Measurements from ENCODE around the gene NCCRP1. TPM values are rescaled to one million over a fixed set of nuclear protein-coding genes. Genes with fewer than 3 reads are reported as not detected.

Gene NCCRP1
- polyA plus RNA-seq, 1 donor from 2014 or later, result not detected

Other genes starting within 250 kb of the NCCRP1 start
- not detected in 2 replicates for gene FBXO17, start 221.2 kb upstream of the NCCRP1 start, polyA plus RNA-seq
- gene FBXO27, start 164.4 kb upstream of the NCCRP1 start, polyA plus RNA-seq, result 2.7 and 6.2 TPM in 2 replicates
- not detected in 2 replicates for gene ACP7, start 112.6 kb upstream of the NCCRP1 start, polyA plus RNA-seq
- gene PAK4, start 71.2 kb upstream of the NCCRP1 start, polyA plus RNA-seq, result 5.4 and 7.2 TPM in 2 replicates
- not detected in 2 replicates for gene SYCN, start 7.3 kb downstream of the NCCRP1 start, polyA plus RNA-seq
- not detected in 2 replicates for gene IFNL3, start 48.0 kb downstream of the NCCRP1 start, polyA plus RNA-seq
- not detected in 2 replicates for gene IFNL4, start 51.9 kb downstream of the NCCRP1 start, polyA plus RNA-seq
- gene IFNL2, start 71.4 kb downstream of the NCCRP1 start, polyA plus RNA-seq, result not detected in 2 replicates
- not detected in 2 replicates for gene IFNL1, start 99.4 kb downstream of the NCCRP1 start, polyA plus RNA-seq
- 1.9 and 2.2 TPM in 2 replicates for gene LRFN1, start 123.9 kb downstream of the NCCRP1 start, polyA plus RNA-seq
- 0.35 TPM in 1 of 2 replicates, not detected in the other for gene GMFG, start 139.1 kb downstream of the NCCRP1 start, polyA plus RNA-seq
- gene SAMD4B, start 145.5 kb downstream of the NCCRP1 start, polyA plus RNA-seq, result 17.9 and 19.3 TPM in 2 replicates
- 37.3 and 67.2 TPM in 2 replicates for gene PAF1, start 194.1 kb downstream of the NCCRP1 start, polyA plus RNA-seq
- 39.5 and 52.1 TPM in 2 replicates for gene MED29, start 194.4 kb downstream of the NCCRP1 start, polyA plus RNA-seq
- gene ZFP36, start 209.9 kb downstream of the NCCRP1 start, polyA plus RNA-seq, result 0.34 TPM in 1 of 2 replicates, not detected in the other
- gene PLEKHG2, start 215.7 kb downstream of the NCCRP1 start, polyA plus RNA-seq, result 14.3 and 23.2 TPM in 2 replicates
- gene RPS16, start 239.0 kb downstream of the NCCRP1 start, polyA plus RNA-seq, result 22.6 and 31.0 TPM in 2 replicates
- 90.7 and 92.5 TPM in 2 replicates for gene SUPT5H, start 248.6 kb downstream of the NCCRP1 start, polyA plus RNA-seq